Measurements from ENCODE around the gene FGB. TPM values are rescaled to one million over a fixed set of nuclear protein-coding genes. Genes with fewer than 3 reads are reported as not detected.
A peak's percentile ranks its signal among the peaks of the same experiment; 100 is the strongest.

FGB gene
- total RNA-seq, 1 experiment from 2014 or later: not detected

DNA sequence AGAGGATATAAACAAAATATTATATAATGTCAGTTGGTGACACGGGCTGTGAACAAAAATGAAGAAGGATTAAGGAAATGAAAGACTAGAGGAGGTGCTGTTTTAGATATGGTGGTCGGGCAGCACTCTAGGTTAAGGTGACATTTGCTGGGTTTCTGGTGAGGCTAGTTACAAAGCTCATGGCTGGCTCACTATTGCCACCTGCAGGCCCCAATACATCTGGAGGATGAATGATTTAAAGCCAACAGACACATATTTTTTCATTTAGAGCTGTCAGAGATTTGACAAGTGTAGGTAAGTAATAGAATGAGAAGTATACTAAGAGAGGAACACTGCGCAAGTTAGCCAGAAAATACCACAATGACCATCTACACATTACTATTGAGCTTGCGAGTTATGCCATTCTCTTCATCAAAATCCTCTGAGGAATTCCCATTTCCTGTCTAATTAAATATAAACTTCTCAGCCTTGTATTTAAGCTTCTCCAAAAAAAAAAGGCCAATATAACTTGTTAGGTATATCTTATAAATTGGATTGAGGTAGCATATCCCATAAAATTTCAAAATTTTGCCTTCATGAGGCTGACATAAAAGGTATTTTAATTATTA is 56.0 kb downstream of the FGB start:
- intact Hi-C loops (cut with micrococcal nuclease; ENCODE audit: unreplicated experiment): loop anchor here (1.0 to 5.0 kb wide), 2 partner anchors 67 to 292 kb away; no protein-coding TSS in a partner anchor
- peak; percentile 56 for DNase-seq (ENCODE audit: low spot score)

DNA sequence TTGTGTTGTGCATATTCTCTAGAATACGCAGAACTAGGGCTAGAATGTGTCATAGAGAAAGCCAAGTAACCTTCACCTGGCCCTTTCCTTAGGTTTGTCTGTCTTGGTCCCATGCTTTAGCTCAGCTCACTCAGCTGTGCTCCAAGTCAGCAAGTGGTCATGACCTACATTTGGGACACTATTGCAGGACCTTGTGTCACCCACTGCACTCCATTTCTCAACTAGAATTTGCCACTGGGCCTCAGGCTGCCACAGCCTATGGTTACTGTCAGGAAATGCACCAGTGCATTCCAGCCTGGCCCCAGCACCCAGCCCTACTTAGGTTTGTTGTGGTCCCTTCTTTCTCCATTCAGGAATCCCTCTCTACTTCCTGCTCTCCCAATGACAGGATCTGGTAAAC is 57.3 kb downstream of the FGB start:
- TF ChIP-seq EZH2 (IDR thresholded peaks at IDR 0.05; ENCODE audit: borderline replicate concordance, low read depth, low read length, poor library complexity, severe bottlenecking): no peak
- TF ChIP-seq, protein P1, sequence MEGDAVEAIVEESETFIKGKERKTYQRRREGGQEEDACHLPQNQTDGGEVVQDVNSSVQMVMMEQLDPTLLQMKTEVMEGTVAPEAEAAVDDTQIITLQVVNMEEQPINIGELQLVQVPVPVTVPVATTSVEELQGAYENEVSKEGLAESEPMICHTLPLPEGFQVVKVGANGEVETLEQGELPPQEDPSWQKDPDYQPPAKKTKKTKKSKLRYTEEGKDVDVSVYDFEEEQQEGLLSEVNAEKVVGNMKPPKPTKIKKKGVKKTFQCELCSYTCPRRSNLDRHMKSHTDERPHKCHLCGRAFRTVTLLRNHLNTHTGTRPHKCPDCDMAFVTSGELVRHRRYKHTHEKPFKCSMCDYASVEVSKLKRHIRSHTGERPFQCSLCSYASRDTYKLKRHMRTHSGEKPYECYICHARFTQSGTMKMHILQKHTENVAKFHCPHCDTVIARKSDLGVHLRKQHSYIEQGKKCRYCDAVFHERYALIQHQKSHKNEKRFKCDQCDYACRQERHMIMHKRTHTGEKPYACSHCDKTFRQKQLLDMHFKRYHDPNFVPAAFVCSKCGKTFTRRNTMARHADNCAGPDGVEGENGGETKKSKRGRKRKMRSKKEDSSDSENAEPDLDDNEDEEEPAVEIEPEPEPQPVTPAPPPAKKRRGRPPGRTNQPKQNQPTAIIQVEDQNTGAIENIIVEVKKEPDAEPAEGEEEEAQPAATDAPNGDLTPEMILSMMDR (conservative IDR thresholded peaks at IDR 0.05; ENCODE audit: low read depth, low read length): no peak
- no peak for DNase-seq (ENCODE audit: low spot score)
- H3K27me3 ChIP-seq (replicated peaks; ENCODE audit: insufficient read depth, low read depth, low read length, poor library complexity): no peaks in the 10 kb centered on the region
- no peaks in the 10 kb centered on the region for H3K4me1 ChIP-seq (ENCODE audit: insufficient read depth, low read length, poor library complexity, severe bottlenecking)
- H3K36me3 ChIP-seq (ENCODE audit: insufficient read depth, low read length, poor library complexity, severe bottlenecking): no peaks in the 10 kb centered on the region
- H3K27ac ChIP-seq (ENCODE audit: low read depth, low read length, poor library complexity, severe bottlenecking): no peak overlapping the region
- no TSS peak for BruUV-seq (replicated peaks)
- no peaks in the 10 kb centered on the region for H3K9me3 ChIP-seq (ENCODE audit: low read depth, low read length, poor library complexity, severe bottlenecking)
- ChIA-PET CTCF (interaction anchor here (3.1 kb wide), 1 partner anchor 61 kb away, joined by 38 read pairs; no protein-coding TSS in a partner anchor), POLR2A (ENCODE audit: low non-redundant PET) (no interaction called here)
- intact Hi-C loops (cut with micrococcal nuclease; ENCODE audit: unreplicated experiment): no loop called here
- no peak overlapping the region for H3K4me3 ChIP-seq (ENCODE audit: low read depth, low read length, poor library complexity, severe bottlenecking)

More for the DNA sequence above, 56.0 kb downstream of the FGB start:
- no peak overlapping the region for H3K4me3 ChIP-seq (ENCODE audit: low read depth, low read length, poor library complexity, severe bottlenecking)
- no peaks in the 10 kb centered on the region for H3K4me1 ChIP-seq (ENCODE audit: insufficient read depth, low read length, poor library complexity, severe bottlenecking)
- BruUV-seq (replicated peaks): no TSS peak
- no peaks in the 10 kb centered on the region for H3K27me3 ChIP-seq (replicated peaks; ENCODE audit: insufficient read depth, low read depth, low read length, poor library complexity)
- ChIA-PET CTCF (interaction anchor here (0.7 to 3.1 kb wide), 7 partner anchors 9 to 69 kb away, joined by 3 to 38 read pairs (median 4); partner anchors contain the start of gene PLRG1), POLR2A (ENCODE audit: low non-redundant PET) (no interaction called here)
- no peak overlapping the region for H3K27ac ChIP-seq (ENCODE audit: low read depth, low read length, poor library complexity, severe bottlenecking)
- H3K36me3 ChIP-seq (ENCODE audit: insufficient read depth, low read length, poor library complexity, severe bottlenecking): no peaks in the 10 kb centered on the region
- TF ChIP-seq, protein P1 (conservative IDR thresholded peaks at IDR 0.05; ENCODE audit: low read depth, low read length): peak; percentile 75
- TF ChIP-seq EZH2 (IDR thresholded peaks at IDR 0.05; ENCODE audit: borderline replicate concordance, low read depth, low read length, poor library complexity, severe bottlenecking): no peak
- no peaks in the 10 kb centered on the region for H3K9me3 ChIP-seq (ENCODE audit: low read depth, low read length, poor library complexity, severe bottlenecking)

Other genes starting within 250 kb of the FGB start
- gene DCHS2, start 71.2 kb upstream of the FGB start, total RNA-seq (2021): 0.33 and 0.58 TPM in 2 replicates
- 116 and 117 TPM in 2 replicates for gene PLRG1, start 12.6 kb upstream of the FGB start, total RNA-seq (2021)
- not detected in 2 replicates for gene FGA, start 27.7 kb downstream of the FGB start, total RNA-seq (2021)
- not detected in 2 replicates for gene FGG, start 49.6 kb downstream of the FGB start, total RNA-seq (2021)
- gene LRAT, start 181.0 kb downstream of the FGB start, total RNA-seq (2021): 1.1 and 1.7 TPM in 2 replicates
- 0.24 TPM in 1 of 2 replicates, not detected in the other for gene RBM46, start 218.3 kb downstream of the FGB start, total RNA-seq (2021)